ENCODE measurements around the gene CPSF4.
"Not testable (repeated sequence)": the region's sequence is repeated elsewhere in the genome, so short reads cannot be mapped to it uniquely, and the experiment has no call there.

CPSF4 gene

GRCh38 chr7:99408379-99409191, 30.2 kb upstream of the CPSF4 start, which contains the start of the genes BUD31 and PDAP1:
BUD31 (plus strand) TSS chr7:99408969; CDS start chr7:99411093, 2,124 bp downstream.
PDAP1 (minus strand) TSS chr7:99408597; CDS start chr7:99408548, 49 bp downstream.
- peak; percentile 90 for DNase-seq

- DNase-seq = no peak
Measured at GRCh38 chr7:99409192-99409572, 29.6 kb upstream of the CPSF4 start.

GRCh38 chr7:99409806-99410205, 28.9 kb upstream of the CPSF4 start:
- DNase-seq = no peak

- DNase-seq = no peak
Measured at GRCh38 chr7:99410635-99411034, 28.1 kb upstream of the CPSF4 start.

GRCh38 chr7:99415513-99416127, 23.1 kb upstream of the CPSF4 start:
- not testable (repeated sequence) for DNase-seq

GRCh38 chr7:99418260-99418659, 20.5 kb upstream of the CPSF4 start:
- DNase-seq = no peak

GRCh38 chr7:99419323-99420021, 19.3 kb upstream of the CPSF4 start:
- no peak for DNase-seq

- no peak for DNase-seq
Measured at GRCh38 chr7:99420213-99420612, 18.5 kb upstream of the CPSF4 start.

GRCh38 chr7:99420986-99421385, 17.8 kb upstream of the CPSF4 start:
- DNase-seq = no peak

- no peak for DNase-seq
Measured at GRCh38 chr7:99422186-99422585, 16.6 kb upstream of the CPSF4 start.

GRCh38 chr7:99422625-99423024, 16.1 kb upstream of the CPSF4 start:
- no peak for DNase-seq

GRCh38 chr7:99424932-99425730, 13.6 kb upstream of the CPSF4 start:
- DNase-seq = no peak

GRCh38 chr7:99428972-99429566, 9.7 kb upstream of the CPSF4 start:
- no peak for DNase-seq

- DNase-seq = no peak
Measured at GRCh38 chr7:99429756-99430155, 9.0 kb upstream of the CPSF4 start.

GRCh38 chr7:99431756-99432540, 6.8 kb upstream of the CPSF4 start:
- not testable (repeated sequence) for DNase-seq

- DNase-seq = no peak
Measured at GRCh38 chr7:99433158-99433557, 5.6 kb upstream of the CPSF4 start.

GRCh38 chr7:99437946-99438572, 684 bp upstream of the CPSF4 start:
- DNase-seq = no peak

- no peak for DNase-seq
Measured at GRCh38 chr7:99440195-99440594, 1.5 kb downstream of the CPSF4 start.

GRCh38 chr7:99446096-99446495, 7.4 kb downstream of the CPSF4 start:
- DNase-seq = no peak

GRCh38 chr7:99447943-99448342, 9.2 kb downstream of the CPSF4 start:
- DNase-seq = no peak

- DNase-seq = no peak
Measured at GRCh38 chr7:99448855-99449254, 10.1 kb downstream of the CPSF4 start.

Data from effector CD4-positive, alpha-beta T cell (primary cell).